ENCODE results near the gene CSPG4.
"Not testable (repeated sequence)": the region's sequence is repeated elsewhere in the genome, so short reads cannot be mapped to it uniquely, and the experiment has no call there.

The CSPG4 gene

DNA sequence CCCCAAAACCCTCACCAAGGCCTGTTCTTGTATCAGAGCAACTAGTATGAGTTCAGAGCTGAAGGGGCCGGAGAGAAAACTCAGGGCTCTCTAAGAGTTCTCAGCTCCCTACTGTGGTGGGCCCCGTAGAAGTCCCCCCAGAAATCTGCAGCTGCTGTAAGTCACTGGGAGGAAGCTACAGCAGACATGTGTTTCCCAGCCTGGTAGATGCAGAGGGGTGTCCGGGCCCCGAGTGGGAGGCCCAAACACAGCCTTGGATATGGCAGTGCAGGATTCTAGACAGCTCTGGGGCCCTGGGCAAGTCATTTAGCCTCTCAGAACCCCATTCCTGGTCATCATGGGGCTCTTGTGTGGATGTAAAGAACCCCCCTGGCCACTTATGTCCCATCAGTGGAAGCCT is 39.2 kb upstream of the CSPG4 start:
- Histone ChIP-seq H3K27me3 (ENCODE audit: control insufficient read depth in 1 of 2, insufficient read depth in 2 of 2, low read length in 2 of 2) (no peaks in the 10 kb centered on the region), H3K36me3 (ENCODE audit: insufficient read depth, low read length) (no peaks in the 10 kb centered on the region), H3K9me3 (ENCODE audit: low read length) (no peaks in the 10 kb centered on the region), H3K27ac (ENCODE audit: low read depth, low read length) (no peak overlapping the region), H3K9ac (ENCODE audit: low read length) (no peak overlapping the region), H3K4me1 (ENCODE audit: insufficient read depth, low read length) (no peaks in the 10 kb centered on the region), H3K4me3 (ENCODE audit: low read depth in 1 of 2, low read length in 2 of 2) (no peak overlapping the region)

DNA sequence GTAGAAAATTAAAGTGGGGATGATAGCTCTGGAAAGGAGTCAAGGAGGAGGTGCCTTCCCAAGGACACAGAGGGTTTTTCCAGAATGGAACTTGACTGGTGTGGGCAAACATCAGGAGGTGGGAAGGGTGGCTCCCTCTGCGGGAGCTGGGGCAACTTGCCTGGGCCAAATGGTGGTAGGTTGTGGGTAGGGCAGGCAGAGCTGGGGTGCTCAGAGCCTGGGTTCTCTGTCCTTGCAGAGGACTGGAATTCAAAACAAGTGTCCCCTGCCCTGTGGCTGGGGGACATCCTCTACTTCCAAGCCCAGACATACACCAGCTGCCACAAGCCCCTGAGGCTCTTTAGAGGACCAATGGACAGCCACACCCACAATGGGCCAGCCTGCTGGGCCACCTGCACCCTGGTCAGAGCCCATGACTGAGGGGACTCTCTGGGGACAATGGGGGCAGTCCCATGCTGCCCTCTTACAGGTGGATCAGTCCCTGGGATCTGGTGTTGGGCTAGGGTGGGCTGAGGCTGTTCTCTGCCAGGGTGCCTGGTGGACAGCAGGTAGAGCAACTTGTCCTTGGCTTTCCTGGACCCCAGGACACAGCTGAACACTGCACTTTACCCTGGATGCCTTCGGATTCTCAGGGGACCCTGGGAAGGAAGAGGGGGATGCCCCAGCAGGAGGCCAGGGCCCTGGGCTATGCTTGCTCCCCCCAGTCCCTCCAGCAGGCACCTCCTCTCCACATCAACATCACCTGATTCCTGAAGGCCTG is 38.6 kb upstream of the CSPG4 start:
- Histone ChIP-seq H3K9me3 (ENCODE audit: low read length) (no peaks in the 10 kb centered on the region), H3K27ac (ENCODE audit: low read depth, low read length) (no peak overlapping the region), H3K4me3 (ENCODE audit: low read depth in 1 of 2, low read length in 2 of 2) (no peak overlapping the region), H3K9ac (ENCODE audit: low read length) (no peak overlapping the region), H3K36me3 (ENCODE audit: insufficient read depth, low read length) (no peaks in the 10 kb centered on the region), H3K4me1 (ENCODE audit: insufficient read depth, low read length) (no peaks in the 10 kb centered on the region), H3K27me3 (ENCODE audit: control insufficient read depth in 1 of 2, insufficient read depth in 2 of 2, low read length in 2 of 2) (no peaks in the 10 kb centered on the region)

DNA sequence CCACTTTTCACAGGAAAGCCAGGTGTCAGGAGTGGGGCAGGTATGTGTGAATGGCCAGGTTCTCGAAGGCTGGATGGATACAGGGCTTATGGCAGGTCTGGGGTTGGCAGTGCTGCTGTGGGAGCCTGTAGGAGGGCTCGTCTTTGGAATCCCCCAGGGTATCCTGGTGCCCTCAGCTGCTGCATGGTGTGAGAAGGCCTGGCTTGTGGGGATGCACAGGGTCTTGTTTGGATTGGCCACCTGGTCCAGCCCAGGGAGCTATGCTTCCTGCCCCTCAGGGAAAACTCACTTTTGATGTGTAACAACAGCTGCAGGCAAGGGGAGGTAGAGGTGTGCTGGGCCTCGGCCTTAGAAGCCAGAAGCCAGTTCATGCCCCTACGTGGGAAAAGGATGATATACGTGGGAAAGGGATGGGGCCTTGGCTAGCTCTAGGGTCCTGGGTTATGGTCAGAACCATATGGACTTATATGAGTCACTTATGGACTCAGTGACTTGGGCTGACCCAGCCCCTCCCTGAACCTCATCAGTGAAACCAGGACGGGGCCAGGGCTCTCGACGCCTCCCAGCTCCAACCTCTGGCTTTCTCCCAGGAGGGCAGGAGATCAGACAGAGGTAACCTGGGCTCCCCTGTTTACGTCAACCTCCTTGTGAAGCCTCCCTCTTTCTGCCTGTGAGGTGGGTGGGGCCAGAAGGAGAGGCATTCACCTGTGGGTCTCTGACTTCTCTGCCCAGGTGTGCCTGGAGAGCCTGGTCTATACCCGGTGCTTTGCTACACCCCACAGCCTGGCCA is 37.8 kb upstream of the CSPG4 start:
- H3K9ac ChIP-seq (ENCODE audit: low read length): no peak overlapping the region
- H3K4me1 ChIP-seq (ENCODE audit: insufficient read depth, low read length): no peaks in the 10 kb centered on the region
- H3K4me3 ChIP-seq (ENCODE audit: low read depth in 1 of 2, low read length in 2 of 2): no peak overlapping the region
- H3K27ac ChIP-seq (ENCODE audit: low read depth, low read length): no peak overlapping the region
- H3K36me3 ChIP-seq (ENCODE audit: insufficient read depth, low read length): no peaks in the 10 kb centered on the region
- H3K27me3 ChIP-seq (ENCODE audit: control insufficient read depth in 1 of 2, insufficient read depth in 2 of 2, low read length in 2 of 2): no peaks in the 10 kb centered on the region
- no peaks in the 10 kb centered on the region for H3K9me3 ChIP-seq (ENCODE audit: low read length)

DNA sequence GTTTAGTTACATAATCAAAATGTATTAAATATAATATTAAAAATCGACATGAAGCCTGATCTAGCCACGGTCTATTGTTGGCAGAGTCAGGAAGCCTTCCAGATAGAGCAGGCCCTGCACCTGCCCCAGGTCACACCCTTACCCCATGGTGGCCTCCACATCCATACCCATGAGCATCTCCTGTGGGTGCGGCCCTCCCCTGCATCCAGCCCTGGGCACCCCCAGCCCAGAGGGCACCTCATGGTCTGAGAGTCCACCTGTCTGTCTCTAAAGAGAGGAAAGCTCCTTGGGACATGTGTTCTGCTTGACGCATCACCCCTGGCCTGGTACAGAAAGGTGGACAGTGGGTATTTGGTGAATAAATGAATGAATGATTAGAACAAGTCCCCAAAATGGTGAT is 37.2 kb upstream of the CSPG4 start:
- no peaks in the 10 kb centered on the region for H3K36me3 ChIP-seq (ENCODE audit: insufficient read depth, low read length)
- H3K9me3 ChIP-seq (ENCODE audit: low read length): no peaks in the 10 kb centered on the region
- no peaks in the 10 kb centered on the region for H3K27me3 ChIP-seq (ENCODE audit: control insufficient read depth in 1 of 2, insufficient read depth in 2 of 2, low read length in 2 of 2)
- no peak overlapping the region for H3K27ac ChIP-seq (ENCODE audit: low read depth, low read length)
- no peaks in the 10 kb centered on the region for H3K4me1 ChIP-seq (ENCODE audit: insufficient read depth, low read length)
- no peak overlapping the region for H3K4me3 ChIP-seq (ENCODE audit: low read depth in 1 of 2, low read length in 2 of 2)
- no peak overlapping the region for H3K9ac ChIP-seq (ENCODE audit: low read length)

DNA sequence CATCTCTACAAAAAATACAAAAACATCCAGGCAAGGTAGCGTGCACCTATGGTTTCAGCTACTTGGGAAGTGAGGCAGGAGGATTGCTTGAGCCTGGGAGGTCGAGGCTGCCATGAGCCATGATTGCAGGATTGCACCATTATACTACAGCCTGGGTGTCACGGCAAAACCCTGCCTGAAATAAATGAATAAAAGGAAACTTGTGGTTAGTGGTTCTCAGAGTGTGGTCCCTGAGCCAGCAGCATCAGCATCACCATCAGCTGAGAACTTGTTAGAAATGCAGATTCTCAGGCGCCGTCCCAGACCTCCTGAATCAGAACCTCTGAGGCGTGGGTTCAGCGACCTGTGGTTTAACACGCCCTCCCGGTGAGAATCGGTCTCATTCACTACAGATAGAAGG is 36.2 kb upstream of the CSPG4 start:
- not testable (repeated sequence) for H3K27ac ChIP-seq (ENCODE audit: low read depth, low read length); H3K36me3 ChIP-seq (ENCODE audit: insufficient read depth, low read length); H3K4me1 ChIP-seq (ENCODE audit: insufficient read depth, low read length)

GRCh38 chr15:75747121-75747520 is 34.5 kb upstream of the CSPG4 start:
- not testable (repeated sequence) for H3K36me3 ChIP-seq (ENCODE audit: insufficient read depth, low read length); H3K9me3 ChIP-seq (ENCODE audit: low read length); H3K4me1 ChIP-seq (ENCODE audit: insufficient read depth, low read length)

More for the DNA sequence above, 36.2 kb upstream of the CSPG4 start:
- not testable (repeated sequence) for H3K4me3 ChIP-seq (ENCODE audit: low read depth in 1 of 2, low read length in 2 of 2); H3K27me3 ChIP-seq (ENCODE audit: control insufficient read depth in 1 of 2, insufficient read depth in 2 of 2, low read length in 2 of 2); H3K9ac ChIP-seq (ENCODE audit: low read length); H3K9me3 ChIP-seq (ENCODE audit: low read length)

GRCh38 chr15:75745305-75745704 is 32.7 kb upstream of the CSPG4 start:
- no peaks in the 10 kb centered on the region for H3K9me3 ChIP-seq (ENCODE audit: low read length)
- no peak overlapping the region for H3K9ac ChIP-seq (ENCODE audit: low read length)
- no peaks in the 10 kb centered on the region for H3K36me3 ChIP-seq (ENCODE audit: insufficient read depth, low read length)
- no peak overlapping the region for H3K4me3 ChIP-seq (ENCODE audit: low read depth in 1 of 2, low read length in 2 of 2)
- H3K27me3 ChIP-seq (ENCODE audit: control insufficient read depth in 1 of 2, insufficient read depth in 2 of 2, low read length in 2 of 2): no peaks in the 10 kb centered on the region
- no peaks in the 10 kb centered on the region for H3K4me1 ChIP-seq (ENCODE audit: insufficient read depth, low read length)
- H3K27ac ChIP-seq (ENCODE audit: low read depth, low read length): no peak overlapping the region

More at GRCh38 chr15:75747121-75747520, 34.5 kb upstream of the CSPG4 start:
- not testable (repeated sequence) for H3K27me3 ChIP-seq (ENCODE audit: control insufficient read depth in 1 of 2, insufficient read depth in 2 of 2, low read length in 2 of 2); H3K27ac ChIP-seq (ENCODE audit: low read depth, low read length); H3K9ac ChIP-seq (ENCODE audit: low read length); H3K4me3 ChIP-seq (ENCODE audit: low read depth in 1 of 2, low read length in 2 of 2)

DNA sequence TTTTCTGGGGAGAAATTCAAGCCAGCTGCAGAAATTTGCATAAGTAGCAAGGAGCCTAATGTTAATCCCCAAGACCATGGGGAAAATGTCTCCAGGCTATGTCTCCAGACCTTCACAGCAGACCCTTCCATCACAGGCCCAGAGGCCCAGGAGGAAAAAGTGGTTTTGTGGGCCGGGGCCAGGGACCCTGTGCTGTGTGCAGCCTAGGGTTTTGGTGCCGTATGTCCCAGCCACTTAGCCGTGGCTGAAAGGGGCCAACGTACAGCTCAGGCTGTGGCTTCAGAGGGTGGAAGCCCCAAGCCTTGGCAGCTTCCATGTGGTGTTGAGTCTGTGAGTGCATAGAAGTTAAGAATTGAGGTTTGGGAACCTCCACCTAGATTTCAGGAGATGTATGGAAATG is 29.7 kb upstream of the CSPG4 start:
- not testable (repeated sequence) for H3K9ac ChIP-seq (ENCODE audit: low read length); H3K27ac ChIP-seq (ENCODE audit: low read depth, low read length); H3K36me3 ChIP-seq (ENCODE audit: insufficient read depth, low read length); H3K4me3 ChIP-seq (ENCODE audit: low read depth in 1 of 2, low read length in 2 of 2); H3K9me3 ChIP-seq (ENCODE audit: low read length); H3K27me3 ChIP-seq (ENCODE audit: control insufficient read depth in 1 of 2, insufficient read depth in 2 of 2, low read length in 2 of 2); H3K4me1 ChIP-seq (ENCODE audit: insufficient read depth, low read length)

DNA sequence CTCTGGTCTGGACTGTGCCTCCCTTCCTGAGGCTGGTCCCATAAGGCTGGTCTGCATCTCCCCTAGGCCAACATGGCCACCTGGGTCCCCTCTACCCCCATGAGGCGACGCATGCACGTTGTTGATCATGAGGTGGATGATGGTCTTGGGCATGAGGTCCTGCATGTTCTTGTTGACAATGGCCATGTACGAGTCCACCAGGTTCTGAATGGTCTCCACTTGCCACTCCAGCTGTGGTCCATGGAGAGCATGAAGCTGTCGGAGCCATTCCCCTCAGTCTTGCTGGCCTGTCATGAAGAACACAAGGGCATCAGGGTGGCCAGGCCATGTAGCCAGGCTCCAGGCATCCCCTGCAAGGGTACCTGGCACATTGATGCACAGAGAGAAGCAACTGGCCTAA is 27.1 kb upstream of the CSPG4 start:
- no peaks in the 10 kb centered on the region for H3K4me1 ChIP-seq (ENCODE audit: insufficient read depth, low read length)
- H3K36me3 ChIP-seq (ENCODE audit: insufficient read depth, low read length): no peaks in the 10 kb centered on the region
- H3K4me3 ChIP-seq (ENCODE audit: low read depth in 1 of 2, low read length in 2 of 2): no peak overlapping the region
- H3K27ac ChIP-seq (ENCODE audit: low read depth, low read length): no peak overlapping the region
- no peaks in the 10 kb centered on the region for H3K9me3 ChIP-seq (ENCODE audit: low read length)
- no peaks in the 10 kb centered on the region for H3K27me3 ChIP-seq (ENCODE audit: control insufficient read depth in 1 of 2, insufficient read depth in 2 of 2, low read length in 2 of 2)
- H3K9ac ChIP-seq (ENCODE audit: low read length): no peak overlapping the region

GRCh38 chr15:75738647-75739325 is 26.1 kb upstream of the CSPG4 start:
- Histone ChIP-seq H3K36me3 (ENCODE audit: insufficient read depth, low read length) (no peaks in the 10 kb centered on the region), H3K4me1 (ENCODE audit: insufficient read depth, low read length) (peaks cover 7% of the 10 kb centered on the region), H3K4me3 (ENCODE audit: low read depth in 1 of 2, low read length in 2 of 2) (peak overlapping the region; percentile 73 to 88), H3K9ac (ENCODE audit: low read length) (no peak overlapping the region), H3K27me3 (ENCODE audit: control insufficient read depth in 1 of 2, insufficient read depth in 2 of 2, low read length in 2 of 2) (no peaks in the 10 kb centered on the region), H3K9me3 (ENCODE audit: low read length) (no peaks in the 10 kb centered on the region), H3K27ac (ENCODE audit: low read depth, low read length) (peak overlapping the region; percentile 70)

- Histone ChIP-seq H3K36me3 (ENCODE audit: insufficient read depth, low read length) (no peaks in the 10 kb centered on the region), H3K4me1 (ENCODE audit: insufficient read depth, low read length) (peaks cover 14% of the 10 kb centered on the region), H3K27ac (ENCODE audit: low read depth, low read length) (peak overlapping the region; percentile 70), H3K9ac (ENCODE audit: low read length) (peak overlapping the region; percentile 84), H3K27me3 (ENCODE audit: control insufficient read depth in 1 of 2, insufficient read depth in 2 of 2, low read length in 2 of 2) (no peaks in the 10 kb centered on the region), H3K9me3 (ENCODE audit: low read length) (no peaks in the 10 kb centered on the region), H3K4me3 (ENCODE audit: low read depth in 1 of 2, low read length in 2 of 2) (peak overlapping the region; percentile 77 to 88)
Measured at GRCh38 chr15:75738014-75738646, 25.5 kb upstream of the CSPG4 start.

All from muscle layer of colon (tissue), 2 donors.